ENCODE results near the gene COL6A2.

The COL6A2 gene

DNA sequence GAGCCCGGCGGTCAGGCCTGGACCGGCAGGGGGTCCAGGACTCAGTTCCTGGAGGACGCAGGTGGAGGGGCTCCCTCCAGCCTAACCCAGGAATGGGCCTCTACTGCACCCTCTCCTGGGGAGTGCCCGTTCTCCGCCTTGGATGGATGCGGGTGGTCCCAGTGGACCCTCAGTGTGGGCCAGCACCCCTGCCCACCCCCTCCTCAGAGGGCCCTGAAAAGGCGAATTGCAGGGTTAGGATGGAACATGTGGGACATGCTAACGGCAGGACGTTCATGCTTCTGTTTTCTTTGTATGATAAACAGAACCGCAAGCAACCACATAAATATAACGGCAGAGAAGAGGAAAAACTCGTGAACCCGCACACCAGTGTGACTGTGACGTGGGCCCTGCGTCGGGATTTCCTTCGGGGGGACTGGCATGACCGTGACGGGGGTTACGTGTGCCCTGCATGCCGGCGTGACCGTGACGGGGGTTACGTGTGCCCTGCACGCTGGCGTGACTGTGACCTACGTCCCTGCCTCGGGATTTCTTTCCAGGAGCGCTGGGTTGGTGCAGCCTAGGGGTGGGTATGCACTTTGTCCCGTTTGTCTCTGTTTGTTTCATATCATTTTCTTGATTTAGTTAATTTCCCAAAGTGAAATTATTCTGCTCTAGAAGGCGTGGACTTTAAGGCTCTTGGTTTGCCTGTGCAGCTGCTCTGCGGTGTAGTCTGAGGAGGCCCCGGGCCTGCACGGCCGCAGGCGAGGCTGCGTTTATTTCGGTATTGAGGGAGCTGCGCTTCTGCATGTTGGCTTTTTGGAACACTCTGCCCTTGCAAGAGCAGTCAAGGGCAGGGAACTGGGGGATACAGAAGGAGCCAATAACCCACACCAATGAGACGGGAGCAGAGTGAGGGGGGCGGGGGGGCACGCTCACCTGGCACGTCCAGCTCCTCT is 54.3 kb downstream of the COL6A2 start:
- no peak for DNase-seq (ENCODE audit: low read depth)
- TF ChIP-seq, protein P1, sequence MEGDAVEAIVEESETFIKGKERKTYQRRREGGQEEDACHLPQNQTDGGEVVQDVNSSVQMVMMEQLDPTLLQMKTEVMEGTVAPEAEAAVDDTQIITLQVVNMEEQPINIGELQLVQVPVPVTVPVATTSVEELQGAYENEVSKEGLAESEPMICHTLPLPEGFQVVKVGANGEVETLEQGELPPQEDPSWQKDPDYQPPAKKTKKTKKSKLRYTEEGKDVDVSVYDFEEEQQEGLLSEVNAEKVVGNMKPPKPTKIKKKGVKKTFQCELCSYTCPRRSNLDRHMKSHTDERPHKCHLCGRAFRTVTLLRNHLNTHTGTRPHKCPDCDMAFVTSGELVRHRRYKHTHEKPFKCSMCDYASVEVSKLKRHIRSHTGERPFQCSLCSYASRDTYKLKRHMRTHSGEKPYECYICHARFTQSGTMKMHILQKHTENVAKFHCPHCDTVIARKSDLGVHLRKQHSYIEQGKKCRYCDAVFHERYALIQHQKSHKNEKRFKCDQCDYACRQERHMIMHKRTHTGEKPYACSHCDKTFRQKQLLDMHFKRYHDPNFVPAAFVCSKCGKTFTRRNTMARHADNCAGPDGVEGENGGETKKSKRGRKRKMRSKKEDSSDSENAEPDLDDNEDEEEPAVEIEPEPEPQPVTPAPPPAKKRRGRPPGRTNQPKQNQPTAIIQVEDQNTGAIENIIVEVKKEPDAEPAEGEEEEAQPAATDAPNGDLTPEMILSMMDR (conservative IDR thresholded peaks at IDR 0.05; ENCODE audit: control insufficient read depth, insufficient read depth, low read depth, low read length): no peak
- H3K4me3 ChIP-seq (ENCODE audit: control insufficient read depth, low read depth, low read length): no peak overlapping the region

DNA sequence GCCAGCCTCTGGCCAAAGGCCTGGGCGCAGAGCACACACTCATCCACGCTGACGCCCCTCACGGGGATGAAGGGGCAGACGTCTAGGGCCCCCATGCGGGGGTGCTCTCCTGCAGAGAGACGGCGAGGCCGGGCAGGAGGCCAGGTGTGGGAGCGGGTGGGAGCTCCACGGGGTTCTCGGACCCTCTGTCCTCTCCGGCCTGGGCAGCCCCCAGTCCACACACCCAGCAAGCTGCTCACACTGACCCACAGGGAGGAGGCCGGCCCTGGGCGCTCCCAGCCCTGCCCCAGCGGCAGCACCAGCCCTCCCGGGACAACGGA is 55.0 kb downstream of the COL6A2 start:
- H3K4me3 ChIP-seq (ENCODE audit: control insufficient read depth, low read depth, low read length): no peak overlapping the region
- DNase-seq (ENCODE audit: low read depth): no peak
- TF ChIP-seq, protein P1 (conservative IDR thresholded peaks at IDR 0.05; ENCODE audit: control insufficient read depth, insufficient read depth, low read depth, low read length): no peak

DNA sequence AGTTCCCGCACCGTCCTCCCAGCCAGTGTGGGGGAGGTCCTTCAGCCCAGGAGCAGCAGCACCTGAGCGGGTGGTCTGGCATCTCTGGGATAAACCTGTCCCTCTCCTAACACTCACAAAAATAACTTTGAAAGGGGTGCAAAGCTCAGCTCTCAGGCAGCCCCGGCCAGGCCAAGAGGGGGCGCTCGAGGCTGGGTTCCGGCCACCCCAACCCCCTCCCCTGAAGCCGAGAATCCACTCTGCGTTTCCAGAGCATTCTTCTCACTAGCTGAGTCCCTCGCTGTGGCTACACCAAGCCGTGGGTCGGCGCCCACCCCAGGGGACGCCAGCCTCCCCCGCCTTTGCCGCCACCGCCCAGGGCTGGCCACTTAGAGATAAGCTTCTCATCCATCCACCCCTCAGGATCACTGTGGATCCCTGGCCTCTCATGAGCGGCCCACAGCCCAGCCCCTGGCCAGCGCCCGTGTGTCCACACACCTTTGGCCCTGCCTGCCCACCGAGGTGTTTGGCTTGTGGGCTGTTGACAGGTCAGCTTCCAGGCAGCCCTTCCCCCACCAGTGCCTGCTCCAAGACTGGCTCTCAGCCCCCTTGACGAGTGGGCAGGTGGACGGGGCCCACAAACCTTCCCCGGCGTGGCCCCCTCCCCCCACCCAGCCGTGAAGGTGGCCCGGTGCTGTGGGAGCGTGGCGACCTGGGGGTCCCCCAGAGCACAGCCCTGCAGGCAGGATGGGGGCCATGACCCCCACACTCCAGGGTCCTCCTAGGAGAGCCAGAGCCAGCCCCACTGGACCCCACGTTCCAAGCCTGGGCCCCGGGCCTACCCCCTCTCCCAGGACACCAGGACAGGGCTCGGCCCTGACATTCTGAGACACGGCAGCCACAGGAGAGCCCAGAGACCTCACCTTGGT is 55.6 kb downstream of the COL6A2 start:
- no peak overlapping the region for H3K4me3 ChIP-seq (ENCODE audit: control insufficient read depth, low read depth, low read length)
- no peak for DNase-seq (ENCODE audit: low read depth)
- TF ChIP-seq, protein P1 (conservative IDR thresholded peaks at IDR 0.05; ENCODE audit: control insufficient read depth, insufficient read depth, low read depth, low read length): no peak

DNA sequence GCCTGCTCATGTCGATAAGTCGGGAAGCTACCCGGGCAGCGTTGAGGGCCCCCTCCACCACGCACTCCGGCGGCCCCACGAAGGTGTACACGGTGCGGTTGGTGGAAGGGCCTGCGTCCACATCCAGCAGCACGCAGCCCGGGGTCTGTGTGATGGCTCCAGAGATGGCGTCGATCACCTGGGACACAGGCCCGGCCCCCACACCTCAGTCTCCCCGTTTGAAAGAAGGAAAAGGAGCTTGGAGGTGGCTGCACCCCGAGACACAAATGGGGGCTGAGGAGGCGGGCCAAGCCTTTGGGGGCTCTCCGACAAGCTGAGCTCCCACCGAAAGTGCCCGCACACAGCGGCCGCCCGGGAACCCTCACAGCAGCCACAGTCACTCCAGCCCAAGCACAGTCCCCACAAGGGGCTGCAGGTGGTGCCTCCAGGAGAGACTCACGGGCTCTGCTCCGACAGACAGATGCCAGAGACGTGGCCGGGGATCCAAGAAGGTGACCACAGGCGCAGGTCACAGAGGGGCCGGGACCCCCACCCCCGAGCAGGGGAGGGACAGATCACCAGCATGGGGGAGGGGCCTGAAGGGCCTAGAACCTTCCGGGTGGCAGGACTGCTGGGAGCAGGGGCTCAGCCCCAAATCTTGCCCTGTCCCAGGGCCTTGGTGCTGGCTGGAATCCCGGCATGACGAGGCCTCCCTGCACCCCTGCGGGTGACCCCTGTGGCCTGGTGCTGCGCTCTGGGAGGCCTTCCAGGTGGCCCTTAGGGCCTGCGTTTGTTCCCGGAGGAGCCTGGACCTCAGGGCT is 56.4 kb downstream of the COL6A2 start:
- no peak overlapping the region for H3K4me3 ChIP-seq (ENCODE audit: control insufficient read depth, low read depth, low read length)
- DNase-seq (ENCODE audit: low read depth): no peak
- TF ChIP-seq, protein P1 (conservative IDR thresholded peaks at IDR 0.05; ENCODE audit: control insufficient read depth, insufficient read depth, low read depth, low read length): no peak

DNA sequence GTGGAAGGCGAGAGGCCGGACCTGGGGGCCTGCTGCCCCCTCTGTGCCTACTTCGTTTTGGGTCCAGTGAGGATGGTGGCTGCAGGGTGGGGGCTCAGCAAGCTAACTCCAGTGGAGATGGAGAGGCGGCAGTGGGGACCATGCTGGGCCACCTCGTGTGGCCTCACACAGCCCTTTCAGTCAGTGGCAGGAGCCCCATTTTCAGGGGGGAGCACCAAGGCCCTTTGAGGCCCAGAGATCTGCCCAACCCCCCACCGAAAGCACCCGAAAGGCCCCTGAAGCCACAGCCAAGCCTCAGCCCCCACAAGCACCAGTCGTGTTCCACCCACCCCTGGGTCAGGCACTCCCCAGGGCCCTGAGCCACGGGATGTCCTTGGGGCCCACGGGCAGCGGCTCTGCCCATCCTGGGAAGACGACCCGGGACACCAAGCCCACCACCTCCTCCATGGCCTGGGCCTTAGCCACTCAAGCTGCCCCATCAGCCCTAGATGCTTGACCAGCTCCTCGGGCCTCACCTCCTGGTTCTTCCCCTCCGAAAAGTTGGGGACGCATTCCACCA is 57.1 kb downstream of the COL6A2 start:
- no peak for DNase-seq (ENCODE audit: low read depth)
- TF ChIP-seq, protein P1 (conservative IDR thresholded peaks at IDR 0.05; ENCODE audit: control insufficient read depth, insufficient read depth, low read depth, low read length): no peak
- H3K4me3 ChIP-seq (ENCODE audit: control insufficient read depth, low read depth, low read length): no peak overlapping the region

Data from fibroblast of mammary gland (primary cell).